HepG2 (cell line): ENCODE results near the gene SLC35A3. TPM values are rescaled to one million over a fixed set of nuclear protein-coding genes. Genes with fewer than 3 reads are reported as not detected.

Experiments used
- DR1 ChIP-seq: sonication (generic); formaldehyde crosslinking; IDR thresholded peaks from 2 replicates; pipeline ENCODE4 v1.8.0; 2021; ENCODE audit warnings: mild to moderate bottlenecking, missing genetic modification reagents, inconsistent platforms
- RFXANK ChIP-seq: IDR thresholded peaks from 2 replicates; pipeline ENCODE4 v1.6.1; 2016
- ZFP36L2 ChIP-seq: sonication (generic); formaldehyde crosslinking; IDR thresholded peaks from 2 replicates; pipeline ENCODE4 v1.4.0; 2020; ENCODE audit warnings: missing genetic modification reagents
- polyA plus RNA-seq, 8 experiments: library from polyadenylated mRNA; depleted of rRNA in 3 of 8; stranded (reverse) in 7 of 8; unstranded in 1 of 8; fragments of >200 nt; fragmentation: Illumina TruSeq in 4 of 8; extraction: Trizol in 4 of 8; gene quantifications; 2 replicates each; pipeline versions ENCODE4 v1.2.1 to v1.2.3, GENCODE V29; 2011 to 2016; ENCODE audit warnings: low read depth in 4 of 8, missing spikeins in 1 of 8, mixed read lengths in 1 of 8; ENCODE audit not compliant: insufficient read depth in 1 of 8
- total RNA-seq, 5 experiments: library from RNA; depleted of rRNA; stranded (reverse); fragments of >200 nt; fragmentation: Illumina TruSeq; extraction: Trizol; gene quantifications; 2 replicates each; pipeline ENCODE4 v1.2.3, GENCODE V29; 2016; ENCODE audit warnings: low read depth in 1 of 5
- TF ChIP-seq, protein P1 (sequence below): sonication (generic); formaldehyde crosslinking; IDR thresholded peaks from 2 replicates; pipeline ENCODE4 v1.4.0; 2020; ENCODE audit warnings: missing genetic modification reagents
- TF ChIP-seq, protein P2 (sequence below): sonication (generic); formaldehyde crosslinking; IDR thresholded peaks from 2 replicates; pipeline ENCODE4 v1.4.0; 2020; ENCODE audit warnings: missing genetic modification reagents, mild to moderate bottlenecking, borderline replicate concordance
- TF ChIP-seq, protein P3 (sequence below): sonication (generic); formaldehyde crosslinking; IDR thresholded peaks from 2 replicates; pipeline ENCODE4 v1.5.1; 2020; ENCODE audit warnings: missing genetic modification reagents, mild to moderate bottlenecking, borderline replicate concordance
- TF ChIP-seq, protein P4 (sequence below): sonication (generic); formaldehyde crosslinking; conservative IDR thresholded peaks from 2 replicates; pipeline ENCODE4 v1.4.0; 2020; ENCODE audit warnings: missing genetic modification reagents
- TF ChIP-seq, protein P5 (sequence below), 2 experiments: IDR thresholded peaks; 2 replicates each; pipeline ENCODE4 v1.6.1; 2011 to 2012; ENCODE audit warnings: low read length in 2 of 2, borderline replicate concordance in 1 of 2, low read depth in 1 of 2, mild to moderate bottlenecking in 1 of 2, moderate library complexity in 1 of 2
- TF ChIP-seq, protein P6 (sequence below): sonication (generic); formaldehyde crosslinking; IDR thresholded peaks from 2 replicates; pipeline ENCODE4 v1.4.0; 2020; ENCODE audit warnings: mild to moderate bottlenecking, missing genetic modification reagents, borderline replicate concordance
- TF ChIP-seq, protein P7 (sequence below), 2 experiments: sonication (generic) in 1 of 2; formaldehyde crosslinking in 1 of 2; IDR thresholded peaks; 2 replicates each; pipeline versions ENCODE4 v1.4.0 to v1.6.1; 2018 to 2020; ENCODE audit warnings: missing genetic modification reagents in 2 of 2, borderline replicate concordance in 1 of 2, low read depth in 1 of 2, mild to moderate bottlenecking in 1 of 2, missing biosample characterization in 1 of 2

Gene SLC35A3
- total and polyA plus RNA-seq, 2 of the 13 experiments (the other 11 are each of a cell fraction or from before 2014, with no cell fraction given) = 11.2 to 24.9 TPM

DNA sequence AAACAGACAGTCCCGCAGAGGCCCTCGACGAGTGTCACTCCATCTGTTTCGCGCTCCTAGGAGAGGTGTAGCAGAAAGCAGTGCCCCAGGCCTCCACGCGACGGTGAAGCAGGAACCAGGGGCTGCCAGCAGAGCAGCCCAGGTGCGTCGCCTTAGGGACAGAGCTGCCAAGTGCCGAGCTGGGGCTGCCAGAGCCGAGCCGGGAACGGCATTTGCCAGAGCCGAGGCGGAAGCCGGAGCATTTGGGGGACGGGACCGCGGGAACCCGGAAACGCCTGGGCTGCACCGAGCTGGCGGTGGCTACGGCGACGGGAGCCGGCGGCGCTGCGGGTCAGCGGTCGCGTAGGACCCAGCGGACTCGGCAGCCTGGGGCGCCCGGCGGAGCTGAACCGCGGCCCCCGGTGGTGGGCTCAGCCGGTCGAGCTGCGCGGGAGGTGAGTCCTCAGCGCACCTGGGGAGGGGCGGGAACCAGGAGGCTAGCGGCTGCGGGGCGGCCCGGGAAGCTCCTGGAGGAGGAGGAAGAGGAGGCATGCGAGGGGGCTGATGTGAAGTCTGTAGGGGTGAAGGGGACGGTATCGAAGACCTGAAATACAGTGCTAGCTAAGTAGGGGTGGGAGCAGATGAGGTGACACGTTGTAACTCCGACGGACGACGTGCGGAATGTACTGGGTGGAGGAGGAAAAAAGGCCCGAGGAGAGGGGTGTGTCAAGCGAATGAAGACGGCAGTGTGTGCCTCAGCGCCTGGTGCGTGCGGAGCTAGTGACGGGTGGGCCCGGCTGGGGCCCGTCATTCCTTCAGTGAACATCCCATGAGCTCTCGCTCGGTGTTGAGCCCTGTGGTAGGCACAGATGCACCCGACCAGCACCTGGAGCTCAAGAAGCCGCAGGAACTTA is at the start of gene SLC35A3 (continued):
- TF ChIP-seq, protein P1, sequence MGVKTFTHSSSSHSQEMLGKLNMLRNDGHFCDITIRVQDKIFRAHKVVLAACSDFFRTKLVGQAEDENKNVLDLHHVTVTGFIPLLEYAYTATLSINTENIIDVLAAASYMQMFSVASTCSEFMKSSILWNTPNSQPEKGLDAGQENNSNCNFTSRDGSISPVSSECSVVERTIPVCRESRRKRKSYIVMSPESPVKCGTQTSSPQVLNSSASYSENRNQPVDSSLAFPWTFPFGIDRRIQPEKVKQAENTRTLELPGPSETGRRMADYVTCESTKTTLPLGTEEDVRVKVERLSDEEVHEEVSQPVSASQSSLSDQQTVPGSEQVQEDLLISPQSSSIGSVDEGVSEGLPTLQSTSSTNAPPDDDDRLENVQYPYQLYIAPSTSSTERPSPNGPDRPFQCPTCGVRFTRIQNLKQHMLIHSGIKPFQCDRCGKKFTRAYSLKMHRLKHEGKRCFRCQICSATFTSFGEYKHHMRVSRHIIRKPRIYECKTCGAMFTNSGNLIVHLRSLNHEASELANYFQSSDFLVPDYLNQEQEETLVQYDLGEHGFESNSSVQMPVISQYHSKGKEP (CRISPR knock-in tag) = peak; percentile 93
- TF ChIP-seq, protein P2, sequence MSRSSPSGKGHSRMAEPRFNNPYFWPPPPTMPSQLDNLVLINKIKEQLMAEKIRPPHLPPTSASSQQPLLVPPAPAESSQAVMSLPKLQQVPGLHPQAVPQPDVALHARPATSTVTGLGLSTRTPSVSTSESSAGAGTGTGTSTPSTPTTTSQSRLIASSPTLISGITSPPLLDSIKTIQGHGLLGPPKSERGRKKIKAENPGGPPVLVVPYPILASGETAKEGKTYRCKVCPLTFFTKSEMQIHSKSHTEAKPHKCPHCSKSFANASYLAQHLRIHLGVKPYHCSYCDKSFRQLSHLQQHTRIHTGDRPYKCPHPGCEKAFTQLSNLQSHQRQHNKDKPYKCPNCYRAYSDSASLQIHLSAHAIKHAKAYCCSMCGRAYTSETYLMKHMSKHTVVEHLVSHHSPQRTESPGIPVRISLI (CRISPR knock-in tag) = peak; percentile 61; the same call in 1 of the 2 replicates
- TF ChIP-seq RFXANK (no peak), ZFP36L2 (CRISPR knock-in tag) (0 out of 2 replicates have a peak, but pooled peaks have one; percentile 60), DR1 (CRISPR knock-in tag) (peak; percentile 92)
- TF ChIP-seq, protein P3, sequence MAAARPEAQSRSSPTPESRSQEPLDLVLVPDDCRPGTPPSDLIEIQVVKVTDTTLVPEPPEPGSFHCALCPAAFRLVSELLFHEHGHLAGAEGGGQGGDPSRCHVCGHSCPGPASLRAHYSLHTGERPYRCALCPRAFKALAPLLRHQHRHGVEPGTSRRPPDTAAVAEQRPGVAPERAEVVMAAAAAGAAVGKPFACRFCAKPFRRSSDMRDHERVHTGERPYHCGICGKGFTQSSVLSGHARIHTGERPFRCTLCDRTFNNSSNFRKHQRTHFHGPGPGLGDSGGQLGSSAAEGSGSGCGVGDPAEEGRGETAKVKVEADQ (CRISPR knock-in tag) = peak; percentile 95; the same call in 1 of the 2 replicates
- TF ChIP-seq, protein P4, sequence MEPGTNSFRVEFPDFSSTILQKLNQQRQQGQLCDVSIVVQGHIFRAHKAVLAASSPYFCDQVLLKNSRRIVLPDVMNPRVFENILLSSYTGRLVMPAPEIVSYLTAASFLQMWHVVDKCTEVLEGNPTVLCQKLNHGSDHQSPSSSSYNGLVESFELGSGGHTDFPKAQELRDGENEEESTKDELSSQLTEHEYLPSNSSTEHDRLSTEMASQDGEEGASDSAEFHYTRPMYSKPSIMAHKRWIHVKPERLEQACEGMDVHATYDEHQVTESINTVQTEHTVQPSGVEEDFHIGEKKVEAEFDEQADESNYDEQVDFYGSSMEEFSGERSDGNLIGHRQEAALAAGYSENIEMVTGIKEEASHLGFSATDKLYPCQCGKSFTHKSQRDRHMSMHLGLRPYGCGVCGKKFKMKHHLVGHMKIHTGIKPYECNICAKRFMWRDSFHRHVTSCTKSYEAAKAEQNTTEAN (CRISPR knock-in tag) = peak; percentile 67
- TF ChIP-seq, protein P5, sequence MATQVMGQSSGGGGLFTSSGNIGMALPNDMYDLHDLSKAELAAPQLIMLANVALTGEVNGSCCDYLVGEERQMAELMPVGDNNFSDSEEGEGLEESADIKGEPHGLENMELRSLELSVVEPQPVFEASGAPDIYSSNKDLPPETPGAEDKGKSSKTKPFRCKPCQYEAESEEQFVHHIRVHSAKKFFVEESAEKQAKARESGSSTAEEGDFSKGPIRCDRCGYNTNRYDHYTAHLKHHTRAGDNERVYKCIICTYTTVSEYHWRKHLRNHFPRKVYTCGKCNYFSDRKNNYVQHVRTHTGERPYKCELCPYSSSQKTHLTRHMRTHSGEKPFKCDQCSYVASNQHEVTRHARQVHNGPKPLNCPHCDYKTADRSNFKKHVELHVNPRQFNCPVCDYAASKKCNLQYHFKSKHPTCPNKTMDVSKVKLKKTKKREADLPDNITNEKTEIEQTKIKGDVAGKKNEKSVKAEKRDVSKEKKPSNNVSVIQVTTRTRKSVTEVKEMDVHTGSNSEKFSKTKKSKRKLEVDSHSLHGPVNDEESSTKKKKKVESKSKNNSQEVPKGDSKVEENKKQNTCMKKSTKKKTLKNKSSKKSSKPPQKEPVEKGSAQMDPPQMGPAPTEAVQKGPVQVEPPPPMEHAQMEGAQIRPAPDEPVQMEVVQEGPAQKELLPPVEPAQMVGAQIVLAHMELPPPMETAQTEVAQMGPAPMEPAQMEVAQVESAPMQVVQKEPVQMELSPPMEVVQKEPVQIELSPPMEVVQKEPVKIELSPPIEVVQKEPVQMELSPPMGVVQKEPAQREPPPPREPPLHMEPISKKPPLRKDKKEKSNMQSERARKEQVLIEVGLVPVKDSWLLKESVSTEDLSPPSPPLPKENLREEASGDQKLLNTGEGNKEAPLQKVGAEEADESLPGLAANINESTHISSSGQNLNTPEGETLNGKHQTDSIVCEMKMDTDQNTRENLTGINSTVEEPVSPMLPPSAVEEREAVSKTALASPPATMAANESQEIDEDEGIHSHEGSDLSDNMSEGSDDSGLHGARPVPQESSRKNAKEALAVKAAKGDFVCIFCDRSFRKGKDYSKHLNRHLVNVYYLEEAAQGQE (IDR thresholded peaks at IDR 0.05; ENCODE audit: borderline replicate concordance in 1 of 2, low read depth in 1 of 2, low read length in 2 of 2) = peak in 1 of 2 experiments; percentile 52; a peak in 1 of 4 replicates
- TF ChIP-seq, protein P6, sequence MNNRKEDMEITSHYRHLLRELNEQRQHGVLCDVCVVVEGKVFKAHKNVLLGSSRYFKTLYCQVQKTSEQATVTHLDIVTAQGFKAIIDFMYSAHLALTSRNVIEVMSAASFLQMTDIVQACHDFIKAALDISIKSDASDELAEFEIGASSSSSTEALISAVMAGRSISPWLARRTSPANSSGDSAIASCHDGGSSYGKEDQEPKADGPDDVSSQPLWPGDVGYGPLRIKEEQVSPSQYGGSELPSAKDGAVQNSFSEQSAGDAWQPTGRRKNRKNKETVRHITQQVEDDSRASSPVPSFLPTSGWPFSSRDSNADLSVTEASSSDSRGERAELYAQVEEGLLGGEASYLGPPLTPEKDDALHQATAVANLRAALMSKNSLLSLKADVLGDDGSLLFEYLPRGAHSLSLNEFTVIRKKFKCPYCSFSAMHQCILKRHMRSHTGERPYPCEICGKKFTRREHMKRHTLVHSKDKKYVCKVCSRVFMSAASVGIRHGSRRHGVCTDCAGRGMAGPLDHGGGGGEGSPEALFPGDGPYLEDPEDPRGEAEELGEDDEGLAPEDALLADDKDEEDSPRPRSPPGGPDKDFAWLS (CRISPR knock-in tag) = 0 out of 2 replicates have a peak, but pooled peaks have one; percentile 58
- TF ChIP-seq, protein P7, sequence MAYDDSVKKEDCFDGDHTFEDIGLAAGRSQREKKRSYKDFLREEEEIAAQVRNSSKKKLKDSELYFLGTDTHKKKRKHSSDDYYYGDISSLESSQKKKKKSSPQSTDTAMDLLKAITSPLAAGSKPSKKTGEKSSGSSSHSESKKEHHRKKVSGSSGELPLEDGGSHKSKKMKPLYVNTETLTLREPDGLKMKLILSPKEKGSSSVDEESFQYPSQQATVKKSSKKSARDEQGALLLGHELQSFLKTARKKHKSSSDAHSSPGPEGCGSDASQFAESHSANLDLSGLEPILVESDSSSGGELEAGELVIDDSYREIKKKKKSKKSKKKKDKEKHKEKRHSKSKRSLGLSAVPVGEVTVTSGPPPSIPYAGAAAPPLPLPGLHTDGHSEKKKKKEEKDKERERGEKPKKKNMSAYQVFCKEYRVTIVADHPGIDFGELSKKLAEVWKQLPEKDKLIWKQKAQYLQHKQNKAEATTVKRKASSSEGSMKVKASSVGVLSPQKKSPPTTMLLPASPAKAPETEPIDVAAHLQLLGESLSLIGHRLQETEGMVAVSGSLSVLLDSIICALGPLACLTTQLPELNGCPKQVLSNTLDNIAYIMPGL (CRISPR knock-in tag; IDR thresholded peaks at IDR 0.05; ENCODE audit: borderline replicate concordance in 1 of 2, low read depth in 1 of 2) = peak; percentile 97 to 99
